Stimulated activated CD8-positive, alpha-beta memory T cell treated with anti-CD3 and anti-CD28 coated beads, Interleukin-2, amount 100 ng/mL, for 48 hours (primary cell): ENCODE results near the gene CCNK.

Experiments
- DNase-seq, 2 donors: peaks; one replicate each; pipeline ENCODE4 v3.0.0-alpha.2; 2020; ENCODE audit warnings: low read depth in 2 of 2

Gene CCNK

DNA sequence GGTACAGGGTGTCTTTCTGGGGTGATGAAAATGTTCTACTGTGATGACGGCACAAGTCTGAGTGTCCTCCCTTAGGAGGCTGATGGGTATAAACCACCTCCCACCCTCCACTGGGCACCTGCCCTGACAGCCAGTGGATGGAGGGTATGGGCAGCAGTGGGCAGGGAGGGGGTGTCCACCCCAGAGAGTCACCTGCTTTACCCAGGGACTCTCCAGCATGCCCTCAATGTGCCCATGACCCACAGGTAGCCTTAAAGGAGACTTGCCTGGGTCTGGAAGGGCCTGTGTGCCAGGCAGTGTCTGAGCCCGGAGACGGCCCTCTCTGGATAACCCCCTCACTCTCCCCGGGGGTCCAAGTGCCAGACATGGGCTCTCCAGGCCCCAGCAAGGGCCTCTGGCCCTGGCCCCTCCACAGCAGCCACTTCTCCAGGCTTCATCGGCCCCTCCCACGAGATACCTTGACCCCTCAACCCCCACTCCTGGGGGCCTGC, 38.8 kb downstream of the CCNK start:
- no peak for DNase-seq

DNA sequence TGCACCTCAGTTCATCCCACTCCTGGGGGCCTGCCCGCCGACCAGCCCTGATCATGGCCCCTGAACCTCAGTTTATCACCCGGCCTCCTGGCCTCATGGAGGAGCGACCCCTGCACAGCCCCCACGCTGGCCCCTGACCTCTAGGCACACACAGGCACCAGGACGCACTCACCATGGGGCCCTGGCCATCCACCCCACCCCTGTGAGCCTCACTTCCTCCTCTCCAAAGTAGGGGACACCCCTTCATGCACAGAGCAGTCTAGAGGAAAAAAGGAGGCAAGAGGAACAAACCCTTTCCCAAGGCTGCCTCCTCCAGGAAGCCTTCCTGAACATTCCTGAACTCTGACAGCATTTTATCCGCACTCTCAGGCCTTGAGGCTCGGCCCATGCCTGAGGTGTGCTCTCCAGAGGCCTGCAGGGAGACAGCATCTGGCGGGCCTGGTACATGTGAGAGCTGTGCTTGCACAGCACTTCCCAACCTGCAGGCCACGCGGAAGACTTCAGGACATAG, 39.4 kb downstream of the CCNK start:
- DNase-seq, result no peak

- DNase-seq, result no peak
Observed at GRCh38 chr14:99521176-99522024, 40.2 kb downstream of the CCNK start.

DNA sequence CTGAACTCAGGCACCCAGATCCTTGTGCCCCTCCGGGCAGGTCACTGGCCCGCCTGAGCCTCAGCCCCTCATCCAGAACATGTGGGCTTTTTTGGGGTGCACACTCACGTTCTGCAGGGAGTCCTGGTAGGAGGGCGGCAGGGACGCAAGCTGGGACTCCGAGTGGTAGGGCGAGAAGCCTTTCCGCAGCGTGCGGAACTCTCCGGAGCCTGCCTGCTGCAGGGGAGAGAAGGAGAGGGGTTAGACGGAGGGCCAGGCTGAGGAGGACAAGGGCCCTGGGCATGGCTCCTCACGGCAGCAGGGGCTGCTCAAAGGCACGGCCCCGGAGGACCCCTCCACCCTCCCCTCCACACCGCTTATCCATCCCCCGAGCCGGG, 40.8 kb downstream of the CCNK start:
- DNase-seq, result no peak

DNA sequence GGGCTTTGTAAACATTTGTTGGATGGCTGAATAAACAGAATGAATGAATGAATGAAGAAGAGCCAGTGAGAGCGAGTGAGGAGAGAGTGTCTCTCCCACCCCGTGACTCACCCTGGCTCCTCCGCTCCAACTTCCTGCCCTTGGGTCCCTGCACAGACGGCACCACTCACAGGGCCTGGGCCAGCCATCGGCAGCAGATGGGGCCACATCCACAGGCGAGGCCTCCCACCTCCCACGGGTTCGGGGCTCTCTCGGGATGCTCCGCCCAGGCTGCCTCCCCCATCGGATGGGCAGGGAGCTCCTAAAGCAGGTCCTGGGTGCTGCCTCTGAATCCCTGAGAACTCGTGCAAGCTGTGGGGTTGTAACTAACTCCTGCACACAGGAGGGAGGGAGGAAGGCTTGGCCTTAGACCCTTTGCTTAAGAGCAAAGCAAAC, 41.3 kb downstream of the CCNK start:
- DNase-seq, result no peak

DNA sequence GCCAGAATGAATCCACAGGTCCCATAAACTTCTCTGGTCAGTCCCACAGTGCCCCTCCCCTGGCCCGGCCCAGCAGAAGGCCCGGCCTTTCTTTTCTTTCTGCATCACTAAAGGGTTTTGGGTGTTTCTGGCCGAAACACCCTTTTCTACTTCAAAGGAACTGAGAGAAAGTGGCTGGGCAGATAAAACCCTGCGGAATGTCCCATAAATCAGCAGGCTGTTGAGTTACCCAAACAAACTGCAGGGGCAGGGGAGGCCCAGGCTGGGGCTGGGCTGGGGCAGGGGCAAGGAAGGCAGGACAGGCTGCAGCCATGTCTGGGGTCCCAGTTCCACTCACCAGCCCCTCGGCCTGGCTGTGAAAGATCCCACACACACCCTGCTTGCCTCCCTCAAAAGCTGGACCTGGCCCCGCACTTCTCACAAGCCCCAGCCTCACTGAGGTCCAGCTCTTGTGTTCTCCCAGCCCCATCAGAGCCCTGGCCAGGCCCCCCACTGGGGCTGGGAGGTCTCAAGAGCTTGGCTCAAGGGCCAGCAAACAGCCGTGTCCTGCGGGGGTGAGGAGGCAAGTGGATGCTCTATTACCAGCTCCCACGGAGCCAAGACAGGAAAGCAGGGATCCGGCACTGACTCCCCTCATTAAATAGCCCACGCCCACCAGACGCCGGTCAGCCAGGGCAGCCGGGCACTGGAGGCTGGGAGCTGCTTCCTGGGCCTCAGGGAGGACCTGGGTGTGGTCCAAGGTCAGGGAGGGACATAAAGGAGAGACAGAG, 41.9 kb downstream of the CCNK start:
- no peak for DNase-seq

- DNase-seq, result no peak
Observed at GRCh38 chr14:99523704-99524055, 42.5 kb downstream of the CCNK start.

DNA sequence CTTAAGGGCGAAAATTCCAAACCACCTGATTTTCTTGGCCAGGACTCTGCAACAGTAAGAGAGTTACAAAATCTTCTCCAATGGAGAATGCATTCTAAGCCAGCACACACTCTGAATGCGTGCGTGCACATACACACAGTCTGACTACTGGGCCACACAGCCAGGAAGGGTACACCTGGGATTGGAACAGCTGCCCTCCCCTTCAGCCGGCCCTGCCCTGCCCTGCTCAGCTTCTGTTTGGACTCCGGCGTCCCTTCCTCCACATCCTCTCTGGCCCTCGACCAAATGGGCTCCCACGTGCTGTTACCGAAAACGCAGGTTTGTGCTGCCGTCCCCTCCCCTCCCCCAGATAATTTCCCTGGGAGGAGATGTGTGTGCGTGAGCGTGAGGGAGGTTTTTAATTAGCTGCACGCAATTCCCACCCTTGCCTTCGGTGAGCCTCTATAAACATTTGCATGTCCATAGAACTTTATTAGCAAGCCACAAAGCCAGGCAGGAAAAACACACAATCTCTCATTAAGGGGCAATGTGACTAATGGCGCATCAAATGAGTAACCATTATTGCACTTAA, 43.0 kb downstream of the CCNK start:
- DNase-seq, result no peak

- no peak for DNase-seq
Observed at GRCh38 chr14:99524804-99525698, 43.8 kb downstream of the CCNK start.

GRCh38 chr14:99525699-99526080, 44.5 kb downstream of the CCNK start:
- no peak for DNase-seq

- DNase-seq, result no peak
Observed at GRCh38 chr14:99527026-99527425, 45.8 kb downstream of the CCNK start.

DNA sequence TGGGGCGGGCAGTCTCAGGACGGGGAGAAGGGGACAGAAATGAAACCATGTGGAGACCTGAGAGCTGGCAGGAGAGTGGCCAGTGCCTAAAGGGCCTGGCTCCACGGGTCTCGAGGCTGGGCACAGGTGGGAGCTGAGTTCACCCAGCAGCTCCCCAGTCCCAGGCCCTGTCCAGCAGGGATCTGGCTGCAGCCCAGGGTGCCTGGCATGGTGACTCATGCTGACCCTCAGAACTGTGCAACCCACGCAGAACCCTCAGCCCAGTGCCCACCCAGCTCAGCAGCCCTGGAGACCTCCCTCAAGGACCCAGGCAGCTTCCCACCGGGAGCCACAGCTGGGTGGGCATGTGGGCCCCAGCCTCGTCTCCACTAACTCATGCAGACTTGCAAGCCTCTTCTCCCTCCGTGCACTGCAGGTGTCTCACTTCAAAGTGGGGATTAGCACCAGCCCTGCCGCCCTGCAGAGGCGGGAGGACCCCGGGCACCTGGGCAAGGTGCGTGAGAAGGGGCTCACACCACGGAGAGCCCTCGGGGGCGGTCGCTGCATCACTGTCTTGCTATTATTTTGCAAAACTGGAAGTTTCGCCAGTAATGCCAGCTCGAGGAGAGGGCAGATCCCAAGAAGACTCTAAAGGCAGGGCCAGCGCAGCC, 46.3 kb downstream of the CCNK start:
- no peak for DNase-seq

GRCh38 chr14:99529899-99530298, 48.7 kb downstream of the CCNK start:
- DNase-seq, result no peak

- DNase-seq, result no peak
Observed at GRCh38 chr14:99530407-99531155, 49.4 kb downstream of the CCNK start.

- no peak for DNase-seq
Observed at GRCh38 chr14:99531251-99532096, 50.3 kb downstream of the CCNK start.

GRCh38 chr14:99532310-99532709, 51.1 kb downstream of the CCNK start:
- DNase-seq, result no peak

DNA sequence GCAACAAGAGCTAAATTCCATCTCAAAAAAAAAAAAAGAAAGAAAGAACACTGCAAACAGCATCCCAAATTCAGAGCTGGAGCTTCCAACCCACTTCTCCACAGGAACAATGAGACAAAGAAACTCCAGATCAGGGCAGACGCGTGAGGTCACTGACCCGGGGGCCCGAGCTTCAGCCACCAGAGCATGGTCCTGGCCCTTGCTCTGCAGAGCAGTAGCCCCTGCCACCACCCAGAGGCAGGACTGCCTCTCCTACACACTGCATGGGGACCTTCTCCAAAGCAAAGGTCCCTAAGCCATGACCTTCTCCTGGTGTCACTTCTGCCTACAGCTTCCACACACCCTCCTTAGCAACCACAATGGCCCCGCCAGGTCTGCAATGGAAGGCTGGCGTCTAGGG, 53.1 kb downstream of the CCNK start:
- no peak for DNase-seq

- no peak for DNase-seq
Observed at GRCh38 chr14:99534863-99535262, 53.7 kb downstream of the CCNK start.

DNA sequence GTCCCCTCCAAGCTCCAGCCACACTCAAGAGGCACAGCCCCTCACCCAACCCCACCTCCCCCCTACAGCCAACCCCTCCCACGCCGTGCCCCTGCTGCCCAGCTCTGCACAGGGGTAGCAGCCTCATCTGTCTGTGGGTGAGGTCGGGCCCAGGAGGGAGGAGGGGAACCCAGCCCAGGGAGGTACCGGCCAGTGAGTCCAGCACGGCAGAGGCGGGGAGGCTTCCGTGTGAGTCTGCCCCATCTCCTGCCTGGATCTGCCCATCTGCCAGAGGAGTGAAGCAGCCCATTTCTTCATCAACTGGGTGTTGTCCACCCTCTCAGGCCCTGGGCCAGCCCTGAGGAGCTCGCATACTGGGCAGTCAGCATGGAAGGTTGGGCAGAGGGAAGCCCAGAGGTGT, 54.2 kb downstream of the CCNK start:
- no peak for DNase-seq
